Measurements from ENCODE around the gene FLNA.
"Not testable (repeated sequence)": the region's sequence is repeated elsewhere in the genome, so short reads cannot be mapped to it uniquely, and the experiment has no call there.

The FLNA gene

GRCh38 chrX:154304846-154305245, 69.6 kb downstream of the FLNA start:
- no peak for DNase-seq (ENCODE audit: low spot score)
- TF ChIP-seq, protein P1, sequence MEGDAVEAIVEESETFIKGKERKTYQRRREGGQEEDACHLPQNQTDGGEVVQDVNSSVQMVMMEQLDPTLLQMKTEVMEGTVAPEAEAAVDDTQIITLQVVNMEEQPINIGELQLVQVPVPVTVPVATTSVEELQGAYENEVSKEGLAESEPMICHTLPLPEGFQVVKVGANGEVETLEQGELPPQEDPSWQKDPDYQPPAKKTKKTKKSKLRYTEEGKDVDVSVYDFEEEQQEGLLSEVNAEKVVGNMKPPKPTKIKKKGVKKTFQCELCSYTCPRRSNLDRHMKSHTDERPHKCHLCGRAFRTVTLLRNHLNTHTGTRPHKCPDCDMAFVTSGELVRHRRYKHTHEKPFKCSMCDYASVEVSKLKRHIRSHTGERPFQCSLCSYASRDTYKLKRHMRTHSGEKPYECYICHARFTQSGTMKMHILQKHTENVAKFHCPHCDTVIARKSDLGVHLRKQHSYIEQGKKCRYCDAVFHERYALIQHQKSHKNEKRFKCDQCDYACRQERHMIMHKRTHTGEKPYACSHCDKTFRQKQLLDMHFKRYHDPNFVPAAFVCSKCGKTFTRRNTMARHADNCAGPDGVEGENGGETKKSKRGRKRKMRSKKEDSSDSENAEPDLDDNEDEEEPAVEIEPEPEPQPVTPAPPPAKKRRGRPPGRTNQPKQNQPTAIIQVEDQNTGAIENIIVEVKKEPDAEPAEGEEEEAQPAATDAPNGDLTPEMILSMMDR (IDR thresholded peaks at IDR 0.05; ENCODE audit: extremely low read depth, missing control alignments) = no peak

- TF ChIP-seq, protein P1 (IDR thresholded peaks at IDR 0.05; ENCODE audit: extremely low read depth, missing control alignments) = no peak
- no peak for DNase-seq (ENCODE audit: low spot score)
These were observed 71.0 kb downstream of the FLNA start for GRCh38 chrX:154303476-154303875.

DNA sequence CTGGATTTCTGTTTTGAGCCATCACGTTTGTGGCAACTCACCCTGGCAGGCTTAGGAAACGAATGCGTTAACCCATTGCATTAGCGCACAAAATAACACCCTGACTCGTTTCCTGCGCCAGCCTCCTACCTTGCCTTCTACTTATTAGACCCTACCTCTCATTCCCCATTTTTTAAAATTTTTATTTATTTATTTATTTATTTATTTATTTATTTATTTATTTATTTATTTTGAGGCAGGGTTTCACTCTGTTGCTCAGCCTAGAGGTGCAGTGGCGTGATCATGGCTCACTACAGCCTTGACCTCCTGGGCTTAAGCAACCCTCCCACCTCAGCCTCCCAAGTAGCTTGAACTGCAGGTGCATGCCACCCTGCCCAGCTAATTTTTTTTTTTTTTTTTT, 71.4 kb downstream of the FLNA start:
- DNase-seq (ENCODE audit: low spot score) = not testable (repeated sequence)

- no peak for DNase-seq (ENCODE audit: low spot score)
- TF ChIP-seq, protein P1 (IDR thresholded peaks at IDR 0.05; ENCODE audit: extremely low read depth, missing control alignments) = no peak
These were observed 73.6 kb downstream of the FLNA start for GRCh38 chrX:154300816-154301215.

Data from GM20000 (cell line).